Urinary bladder (tissue), 4 donors: ENCODE measurements around the gene WDFY1. TPM values are rescaled to one million over a fixed set of nuclear protein-coding genes. Genes with fewer than 3 reads are reported as not detected.

Experiments
- DNase-seq: peaks from one replicate; pipeline ENCODE4 v3.0.0-alpha.2; 2015; ENCODE audit errors: extremely low spot score
- H3K27ac ChIP-seq: one replicate; pipeline ENCODE4 v1.5.1; 2013; ENCODE audit warnings: low read depth, mild to moderate bottlenecking, moderate library complexity
- H3K36me3 ChIP-seq: one replicate; pipeline ENCODE4 v1.6.1; 2013; ENCODE audit warnings: mild to moderate bottlenecking, moderate library complexity; ENCODE audit not compliant: insufficient read depth
- H3K4me1 ChIP-seq: one replicate; pipeline ENCODE4 v1.6.1; 2013; ENCODE audit warnings: mild to moderate bottlenecking, moderate library complexity; ENCODE audit not compliant: insufficient read depth
- H3K4me3 ChIP-seq: one replicate; pipeline ENCODE4 v1.5.1; 2013; ENCODE audit warnings: low read depth, low read length
- WGBS: extraction: QIAGEN DNeasy Blood & Tissue Kit; methylation state at CpG from one replicate; pipeline ENCODE4 v1.1.7; 2013; 5-methylcytosine and 5-hydroxymethylcytosine counted together
- polyA plus RNA-seq: library from polyadenylated mRNA; stranded (reverse); fragments of 200-250 nt; gene quantifications from one replicate; pipeline ENCODE4 v1.2.3, GENCODE V29; 2013
- total RNA-seq: library from RNA; depleted of rRNA; stranded (reverse); fragments of >200 nt; gene quantifications from one replicate; pipeline ENCODE4 v1.2.3, GENCODE V29; 2014
- donor health status: healthy with polysubstance abuse.
- donor health status: healthy.

WDFY1 gene
- total and polyA plus RNA-seq, 2 donors = 22.6 to 104 TPM

- no peak for DNase-seq
- peak overlapping the region; percentile 69 for H3K27ac ChIP-seq
- no peaks in the 10 kb centered on the region for H3K4me1 ChIP-seq
- H3K36me3 ChIP-seq = no peaks in the 10 kb centered on the region
- H3K4me3 ChIP-seq = no peak overlapping the region
- WGBS = 77% methylated on average over 5 of the region's 5 CpGs
Measured at GRCh38 chr2:223860809-223861738, 84.1 kb downstream of the WDFY1 start.

GRCh38 chr2:223859070-223859469, 86.1 kb downstream of the WDFY1 start:
- Histone ChIP-seq H3K4me3 (no peak overlapping the region), H3K27ac (no peak overlapping the region), H3K4me1 (no peaks in the 10 kb centered on the region), H3K36me3 (no peaks in the 10 kb centered on the region)
- DNase-seq = no peak
- WGBS = 94% methylated on average over 3 of the region's 3 CpGs

- Histone ChIP-seq H3K27ac (no peak overlapping the region), H3K4me1 (no peaks in the 10 kb centered on the region), H3K4me3 (no peak overlapping the region), H3K36me3 (no peaks in the 10 kb centered on the region)
- DNase-seq = no peak
- WGBS = 83% methylated on average over 5 of the region's 5 CpGs
Measured at GRCh38 chr2:223856584-223856983, 88.6 kb downstream of the WDFY1 start.

- H3K4me1 ChIP-seq = no peaks in the 10 kb centered on the region
- no peak for DNase-seq
- no peak overlapping the region for H3K4me3 ChIP-seq
- no peaks in the 10 kb centered on the region for H3K36me3 ChIP-seq
- 51% methylated on average over 2 of the region's 2 CpGs for WGBS
- no peak overlapping the region for H3K27ac ChIP-seq
Measured at GRCh38 chr2:223856021-223856420, 89.1 kb downstream of the WDFY1 start.

- no peak overlapping the region for H3K27ac ChIP-seq
- 87% methylated on average over 5 of the region's 5 CpGs for WGBS
Measured at GRCh38 chr2:223855426-223855825, 89.7 kb downstream of the WDFY1 start.

GRCh38 chr2:223854741-223855140, 90.4 kb downstream of the WDFY1 start:
- no peaks in the 10 kb centered on the region for H3K36me3 ChIP-seq
- DNase-seq = no peak
- H3K27ac ChIP-seq = no peak overlapping the region
- WGBS = 83% methylated on average over 2 of the region's 2 CpGs
- no peak overlapping the region for H3K4me3 ChIP-seq
- no peaks in the 10 kb centered on the region for H3K4me1 ChIP-seq

More at GRCh38 chr2:223855426-223855825, 89.7 kb downstream of the WDFY1 start:
- Histone ChIP-seq H3K4me3 (no peak overlapping the region), H3K4me1 (no peaks in the 10 kb centered on the region), H3K36me3 (no peaks in the 10 kb centered on the region)
- DNase-seq = no peak

- no peak for DNase-seq
- Histone ChIP-seq H3K4me1 (no peaks in the 10 kb centered on the region), H3K4me3 (no peak overlapping the region), H3K27ac (no peak overlapping the region), H3K36me3 (no peaks in the 10 kb centered on the region)
- 84% methylated on average over 3 of the region's 3 CpGs for WGBS
Measured at GRCh38 chr2:223853425-223853837, 91.7 kb downstream of the WDFY1 start.

GRCh38 chr2:223852281-223852795, 92.8 kb downstream of the WDFY1 start:
- no peak overlapping the region for H3K27ac ChIP-seq
- DNase-seq = no peak

GRCh38 chr2:223847410-223847809, 97.7 kb downstream of the WDFY1 start:
- 95% methylated on average over 7 of the region's 7 CpGs for WGBS
- DNase-seq = no peak
- no peak overlapping the region for H3K27ac ChIP-seq
- H3K4me3 ChIP-seq = no peak overlapping the region
- no peaks in the 10 kb centered on the region for H3K4me1 ChIP-seq
- H3K36me3 ChIP-seq = no peaks in the 10 kb centered on the region

More at GRCh38 chr2:223852281-223852795, 92.8 kb downstream of the WDFY1 start:
- WGBS = 83% methylated on average over 3 of the region's 3 CpGs
- no peaks in the 10 kb centered on the region for H3K4me1 ChIP-seq
- no peak overlapping the region for H3K4me3 ChIP-seq
- H3K36me3 ChIP-seq = no peaks in the 10 kb centered on the region

GRCh38 chr2:223846515-223846914, 98.6 kb downstream of the WDFY1 start:
- 90% methylated on average over 1 of the region's 1 CpG for WGBS
- H3K4me3 ChIP-seq = no peak overlapping the region
- DNase-seq = no peak
- no peaks in the 10 kb centered on the region for H3K36me3 ChIP-seq
- no peaks in the 10 kb centered on the region for H3K4me1 ChIP-seq
- no peak overlapping the region for H3K27ac ChIP-seq

- 66% methylated on average over 3 of the region's 3 CpGs for WGBS
- H3K27ac ChIP-seq = no peak overlapping the region
- no peak for DNase-seq
- peaks cover 3% of the 10 kb centered on the region for H3K4me1 ChIP-seq
- no peaks in the 10 kb centered on the region for H3K36me3 ChIP-seq
- no peak overlapping the region for H3K4me3 ChIP-seq
Measured at GRCh38 chr2:223841436-223842190, 103.5 kb downstream of the WDFY1 start.

GRCh38 chr2:223837287-223838061, 107.7 kb downstream of the WDFY1 start, which contains the start of gene AP1S3:
Gene AP1S3 (minus strand): TSS chr2:223837582. CDS start chr2:223837450, 132 bp downstream.
- H3K27ac ChIP-seq = peak within 1 kb of the TSS; percentile 35
- H3K4me3 ChIP-seq = peak within 1 kb of the TSS; percentile 64
- no peak for DNase-seq
- H3K4me1 ChIP-seq = peaks cover 3% of the 10 kb centered on the region
- no peaks in the 10 kb centered on the region for H3K36me3 ChIP-seq
- WGBS = 2% methylated on average over 81 of the region's 82 CpGs
